OCI-LY3 (cell line): Measurements from ENCODE around the gene REC8.
A peak's percentile ranks its signal among the peaks of the same experiment; 100 is the strongest.

Experiments
- H2AFZ ChIP-seq: fragments of 200-600, 300-600 bp; shearing (Covaris generic); 2 replicates; pipeline ENCODE4 v1.6.0; 2014; ENCODE audit warnings: antibody characterized with exemption, low read depth, low read length
- H3K27ac ChIP-seq: fragments of 200-600, 300-600 bp; sonication (generic); 2 replicates; pipeline ENCODE4 v1.5.1; 2014; ENCODE audit warnings: mild to moderate bottlenecking, low read length, moderate library complexity, mixed read lengths
- H3K27me3 ChIP-seq: fragments of 200-600, 300-600 bp; sonication (generic); 2 replicates; pipeline ENCODE4 v1.6.1; 2014; ENCODE audit warnings: low read depth, low read length, mixed read lengths
- H3K36me3 ChIP-seq: fragments of 200-600, 300-600 bp; sonication (generic); replicated peaks from 2 replicates; pipeline ENCODE3; 2014; ENCODE audit warnings: low read depth, low read length, mixed read lengths
- H3K4me1 ChIP-seq: fragments of 300-600, 200-600 bp; sonication (generic); 2 replicates; pipeline ENCODE4 v1.6.1; 2014; ENCODE audit warnings: low read length, mixed read lengths
- H3K4me2 ChIP-seq: fragments of 200-600, 300-600 bp; sonication (generic); 2 replicates; pipeline ENCODE4 v1.6.1; 2014; ENCODE audit warnings: low read length, mixed read lengths
- H3K4me3 ChIP-seq: fragments of 300-600, 200-600 bp; sonication (generic); 2 replicates; pipeline ENCODE4 v1.5.1; 2014; ENCODE audit warnings: antibody characterized with exemption, mild to moderate bottlenecking, low read length, moderate library complexity
- H3K79me2 ChIP-seq: fragments of 300-600, 200-600 bp; shearing (Covaris generic); 2 replicates; pipeline ENCODE4 v1.6.1; 2014; ENCODE audit warnings: mild to moderate bottlenecking, low read length, mixed read lengths
- H3K9ac ChIP-seq: fragments of 300-600, 200-600 bp; shearing (Covaris generic); 2 replicates; pipeline ENCODE4 v1.6.0; 2014; ENCODE audit warnings: mild to moderate bottlenecking, low read length, moderate library complexity
- H3K9me3 ChIP-seq: fragments of 200-600, 300-600 bp; shearing (Covaris generic); 2 replicates; pipeline ENCODE4 v1.6.1; 2014; ENCODE audit warnings: low read length, mixed read lengths; ENCODE audit not compliant: insufficient read depth
- H4K20me1 ChIP-seq: fragments of 200-600, 300-600 bp; sonication (generic); 2 replicates; pipeline ENCODE4 v1.6.1; 2016; ENCODE audit warnings: low read length, mixed read lengths; ENCODE audit not compliant: insufficient read depth
- EZH2phosphoT487 ChIP-seq: fragments of 200-600 bp; shearing (Covaris generic); IDR thresholded peaks from 2 replicates; pipeline ENCODE4 v1.6.1; 2018; ENCODE audit warnings: antibody characterized with exemption, mixed run types, low read depth
- TF ChIP-seq, protein P1 (sequence below): fragments of 200-600, 300-600 bp; sonication (generic); IDR thresholded peaks from 2 replicates; pipeline ENCODE4 v1.5.1; 2014; ENCODE audit warnings: antibody characterized with exemption, low read length, low read depth

The REC8 gene, protein sequence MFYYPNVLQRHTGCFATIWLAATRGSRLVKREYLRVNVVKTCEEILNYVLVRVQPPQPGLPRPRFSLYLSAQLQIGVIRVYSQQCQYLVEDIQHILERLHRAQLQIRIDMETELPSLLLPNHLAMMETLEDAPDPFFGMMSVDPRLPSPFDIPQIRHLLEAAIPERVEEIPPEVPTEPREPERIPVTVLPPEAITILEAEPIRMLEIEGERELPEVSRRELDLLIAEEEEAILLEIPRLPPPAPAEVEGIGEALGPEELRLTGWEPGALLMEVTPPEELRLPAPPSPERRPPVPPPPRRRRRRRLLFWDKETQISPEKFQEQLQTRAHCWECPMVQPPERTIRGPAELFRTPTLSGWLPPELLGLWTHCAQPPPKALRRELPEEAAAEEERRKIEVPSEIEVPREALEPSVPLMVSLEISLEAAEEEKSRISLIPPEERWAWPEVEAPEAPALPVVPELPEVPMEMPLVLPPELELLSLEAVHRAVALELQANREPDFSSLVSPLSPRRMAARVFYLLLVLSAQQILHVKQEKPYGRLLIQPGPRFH

DNA sequence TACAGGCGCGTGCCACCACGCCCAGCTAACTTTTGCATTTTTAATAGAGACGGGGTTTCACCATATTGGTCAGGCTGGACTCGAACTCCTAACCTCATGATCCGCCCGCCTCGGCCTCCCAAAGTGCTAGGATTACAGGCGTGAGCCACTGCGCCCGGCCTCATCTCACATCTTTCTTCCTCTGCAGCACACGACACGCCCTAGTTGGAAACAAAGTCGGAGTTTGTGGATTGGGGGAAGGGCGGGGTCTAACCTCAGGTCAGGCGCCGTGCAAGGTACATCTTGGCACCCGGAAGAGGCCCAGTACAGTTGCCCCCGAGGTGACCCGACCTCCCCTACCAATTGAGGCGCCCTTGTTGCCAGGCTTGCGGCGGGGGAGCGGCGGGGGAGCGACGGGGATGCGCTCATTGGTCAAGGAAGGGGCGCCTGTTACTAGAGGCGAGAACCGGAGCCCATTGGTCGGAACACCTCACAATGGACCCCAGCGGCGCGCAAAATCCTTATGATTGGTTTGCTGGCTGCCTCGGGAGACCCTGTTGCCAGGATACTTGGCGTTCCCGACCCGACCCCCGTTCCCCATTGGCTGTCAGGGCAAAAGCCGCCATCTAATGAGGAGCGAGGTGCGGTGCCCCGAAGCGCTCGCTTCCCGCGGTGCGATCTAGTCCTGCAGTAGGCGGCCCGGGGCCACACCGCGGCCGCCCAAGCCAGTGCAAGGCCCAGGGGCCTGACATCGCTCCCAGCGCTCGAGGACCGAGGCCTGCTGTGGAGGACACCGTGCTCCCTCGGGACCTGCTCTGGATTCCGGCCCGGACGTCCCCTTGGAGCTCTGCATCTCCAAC lies at the start of gene REC8:
REC8 (plus strand) TSS at position 659 of the 839 bp plus-strand sequence. CDS start 473 bp downstream, outside the sequence.
- H3K27me3 ChIP-seq, result no peaks in the 10 kb centered on the region
- H3K79me2 ChIP-seq, result no peaks in the 10 kb centered on the region
- no peak within 1 kb of the TSS for H3K4me2 ChIP-seq
- no peaks in the 10 kb centered on the region for H3K4me1 ChIP-seq
- TF ChIP-seq, protein P1, sequence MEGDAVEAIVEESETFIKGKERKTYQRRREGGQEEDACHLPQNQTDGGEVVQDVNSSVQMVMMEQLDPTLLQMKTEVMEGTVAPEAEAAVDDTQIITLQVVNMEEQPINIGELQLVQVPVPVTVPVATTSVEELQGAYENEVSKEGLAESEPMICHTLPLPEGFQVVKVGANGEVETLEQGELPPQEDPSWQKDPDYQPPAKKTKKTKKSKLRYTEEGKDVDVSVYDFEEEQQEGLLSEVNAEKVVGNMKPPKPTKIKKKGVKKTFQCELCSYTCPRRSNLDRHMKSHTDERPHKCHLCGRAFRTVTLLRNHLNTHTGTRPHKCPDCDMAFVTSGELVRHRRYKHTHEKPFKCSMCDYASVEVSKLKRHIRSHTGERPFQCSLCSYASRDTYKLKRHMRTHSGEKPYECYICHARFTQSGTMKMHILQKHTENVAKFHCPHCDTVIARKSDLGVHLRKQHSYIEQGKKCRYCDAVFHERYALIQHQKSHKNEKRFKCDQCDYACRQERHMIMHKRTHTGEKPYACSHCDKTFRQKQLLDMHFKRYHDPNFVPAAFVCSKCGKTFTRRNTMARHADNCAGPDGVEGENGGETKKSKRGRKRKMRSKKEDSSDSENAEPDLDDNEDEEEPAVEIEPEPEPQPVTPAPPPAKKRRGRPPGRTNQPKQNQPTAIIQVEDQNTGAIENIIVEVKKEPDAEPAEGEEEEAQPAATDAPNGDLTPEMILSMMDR, result no peak
- TF ChIP-seq EZH2phosphoT487, result no peak
- no peaks in the 10 kb centered on the region for H3K9me3 ChIP-seq
- no peak within 1 kb of the TSS for H2AFZ ChIP-seq
- H4K20me1 ChIP-seq, result no peaks in the 10 kb centered on the region
- H3K9ac ChIP-seq, result no peak within 1 kb of the TSS
- H3K36me3 ChIP-seq, result peaks cover 16% of the 10 kb centered on the region
- no peak within 1 kb of the TSS for H3K27ac ChIP-seq
- H3K4me3 ChIP-seq, result no peak within 1 kb of the TSS

DNA sequence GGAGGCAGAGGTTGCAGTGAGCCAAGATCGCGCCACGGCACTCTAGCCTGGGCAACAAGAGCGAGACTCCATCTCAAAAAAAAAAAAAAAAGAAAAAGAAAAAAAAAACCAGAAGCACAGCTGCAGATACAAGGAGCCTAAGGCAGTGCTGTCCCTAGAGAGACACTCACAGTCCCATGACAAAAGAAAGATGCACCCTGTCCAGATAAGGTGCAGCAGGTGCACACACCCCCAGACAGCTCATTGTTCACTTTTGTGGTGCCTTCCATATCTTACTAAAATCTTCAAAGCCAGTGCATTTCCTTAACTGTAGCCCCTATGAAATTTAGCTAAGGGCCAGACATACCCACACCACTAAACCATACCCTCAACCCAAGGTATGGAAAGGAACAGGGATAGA lies 49.5 kb upstream of the REC8 start:
- TF ChIP-seq EZH2phosphoT487, result no peak
- TF ChIP-seq, protein P1, result no peak
- Histone ChIP-seq H2AFZ (no peak overlapping the region), H3K79me2 (no peaks in the 10 kb centered on the region), H3K27ac (no peak overlapping the region), H3K4me3 (no peak overlapping the region), H3K36me3 (peaks cover 41% of the 10 kb centered on the region), H3K9ac (no peak overlapping the region), H4K20me1 (no peaks in the 10 kb centered on the region), H3K27me3 (no peaks in the 10 kb centered on the region), H3K9me3 (no peaks in the 10 kb centered on the region), H3K4me2 (no peak overlapping the region), H3K4me1 (peaks cover 19% of the 10 kb centered on the region)

DNA sequence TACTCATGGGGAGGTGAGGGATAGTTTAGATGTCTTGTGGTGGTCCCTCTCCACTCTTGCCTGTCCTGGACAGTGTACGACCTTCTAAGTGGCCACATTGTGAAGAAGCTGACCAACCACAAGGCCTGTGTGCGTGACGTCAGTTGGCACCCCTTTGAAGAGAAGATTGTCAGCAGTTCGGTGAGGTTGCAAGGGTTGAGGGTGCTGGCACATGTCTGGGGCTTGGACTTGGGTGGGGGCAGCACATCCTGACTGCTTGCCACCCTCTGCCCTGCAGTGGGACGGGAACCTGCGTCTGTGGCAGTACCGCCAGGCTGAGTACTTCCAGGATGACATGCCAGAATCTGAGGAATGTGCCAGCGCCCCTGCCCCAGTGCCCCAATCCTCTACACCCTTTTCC lies 49.0 kb upstream of the REC8 start:
- Histone ChIP-seq H3K4me2 (no peak overlapping the region), H3K4me1 (peaks cover 19% of the 10 kb centered on the region), H3K9me3 (no peaks in the 10 kb centered on the region), H3K36me3 (peaks cover 39% of the 10 kb centered on the region), H3K79me2 (no peaks in the 10 kb centered on the region), H3K27me3 (no peaks in the 10 kb centered on the region), H3K9ac (no peak overlapping the region), H3K27ac (peak overlapping the region; percentile 87), H4K20me1 (no peaks in the 10 kb centered on the region), H3K4me3 (no peak overlapping the region), H2AFZ (no peak overlapping the region)
- TF ChIP-seq EZH2phosphoT487, result no peak
- TF ChIP-seq, protein P1, result no peak
